ENCODE results near the gene RGS4. TPM values are rescaled to one million over a fixed set of nuclear protein-coding genes. Genes with fewer than 3 reads are reported as not detected.

RGS4 gene
- total and polyA plus RNA-seq, 4 donors: 0.43 to 6.4 (median 1.2) TPM

GRCh38 chr1:163094589-163094988, 25.4 kb downstream of the RGS4 start:
- DNase-seq: no peak
- H3K9ac ChIP-seq (ENCODE audit: insufficient read depth in 1 of 2, low read length in 2 of 2): no peak overlapping the region
- no peaks in the 10 kb centered on the region for H3K27me3 ChIP-seq (ENCODE audit: control insufficient read depth in 3 of 3, insufficient read depth in 3 of 3, low read length in 2 of 3)
- H3K4me3 ChIP-seq: no peak overlapping the region
- TF ChIP-seq, protein P1, sequence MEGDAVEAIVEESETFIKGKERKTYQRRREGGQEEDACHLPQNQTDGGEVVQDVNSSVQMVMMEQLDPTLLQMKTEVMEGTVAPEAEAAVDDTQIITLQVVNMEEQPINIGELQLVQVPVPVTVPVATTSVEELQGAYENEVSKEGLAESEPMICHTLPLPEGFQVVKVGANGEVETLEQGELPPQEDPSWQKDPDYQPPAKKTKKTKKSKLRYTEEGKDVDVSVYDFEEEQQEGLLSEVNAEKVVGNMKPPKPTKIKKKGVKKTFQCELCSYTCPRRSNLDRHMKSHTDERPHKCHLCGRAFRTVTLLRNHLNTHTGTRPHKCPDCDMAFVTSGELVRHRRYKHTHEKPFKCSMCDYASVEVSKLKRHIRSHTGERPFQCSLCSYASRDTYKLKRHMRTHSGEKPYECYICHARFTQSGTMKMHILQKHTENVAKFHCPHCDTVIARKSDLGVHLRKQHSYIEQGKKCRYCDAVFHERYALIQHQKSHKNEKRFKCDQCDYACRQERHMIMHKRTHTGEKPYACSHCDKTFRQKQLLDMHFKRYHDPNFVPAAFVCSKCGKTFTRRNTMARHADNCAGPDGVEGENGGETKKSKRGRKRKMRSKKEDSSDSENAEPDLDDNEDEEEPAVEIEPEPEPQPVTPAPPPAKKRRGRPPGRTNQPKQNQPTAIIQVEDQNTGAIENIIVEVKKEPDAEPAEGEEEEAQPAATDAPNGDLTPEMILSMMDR (IDR thresholded peaks at IDR 0.05; ENCODE audit: control extremely low read depth, extremely low read depth): no peak
- H3K9me3 ChIP-seq (ENCODE audit: control insufficient read depth in 4 of 4, insufficient read depth in 3 of 4, low read length in 3 of 4): no peaks in the 10 kb centered on the region
- ATAC-seq (ENCODE audit: insufficient read depth, low FRiP score): no peak
- WGBS, 2 donors: 65 to 71% methylated on average over 2 of the region's 2 CpGs
- H3K4me1 ChIP-seq (ENCODE audit: control insufficient read depth in 5 of 5, insufficient read depth in 5 of 5, low read length in 5 of 5): no peaks in the 10 kb centered on the region
- no peaks in the 10 kb centered on the region for H3K36me3 ChIP-seq (ENCODE audit: control insufficient read depth in 4 of 4, insufficient read depth in 4 of 4, low read length in 4 of 4)
- H3K27ac ChIP-seq (ENCODE audit: low read depth in 1 of 2, low read length in 1 of 2): no peak overlapping the region

- ATAC-seq (ENCODE audit: insufficient read depth, low FRiP score) (no peak), DNase-seq (no peak)
- Histone ChIP-seq H3K27me3 (ENCODE audit: control insufficient read depth in 3 of 3, insufficient read depth in 3 of 3, low read length in 2 of 3) (no peaks in the 10 kb centered on the region), H3K4me1 (ENCODE audit: control insufficient read depth in 5 of 5, insufficient read depth in 5 of 5, low read length in 5 of 5) (no peaks in the 10 kb centered on the region), H3K9ac (ENCODE audit: insufficient read depth in 1 of 2, low read length in 2 of 2) (no peak overlapping the region), H3K9me3 (ENCODE audit: control insufficient read depth in 4 of 4, insufficient read depth in 3 of 4, low read length in 3 of 4) (no peaks in the 10 kb centered on the region), H3K36me3 (ENCODE audit: control insufficient read depth in 4 of 4, insufficient read depth in 4 of 4, low read length in 4 of 4) (no peaks in the 10 kb centered on the region), H3K27ac (ENCODE audit: low read depth in 1 of 2, low read length in 1 of 2) (no peak overlapping the region), H3K4me3 (no peak overlapping the region)
- WGBS, 2 donors: 87 to 91% methylated on average over 1 of the region's 1 CpG
- TF ChIP-seq, protein P1 (IDR thresholded peaks at IDR 0.05; ENCODE audit: control extremely low read depth, extremely low read depth): no peak
These were observed 26.1 kb downstream of the RGS4 start for GRCh38 chr1:163095213-163095612.

DNA sequence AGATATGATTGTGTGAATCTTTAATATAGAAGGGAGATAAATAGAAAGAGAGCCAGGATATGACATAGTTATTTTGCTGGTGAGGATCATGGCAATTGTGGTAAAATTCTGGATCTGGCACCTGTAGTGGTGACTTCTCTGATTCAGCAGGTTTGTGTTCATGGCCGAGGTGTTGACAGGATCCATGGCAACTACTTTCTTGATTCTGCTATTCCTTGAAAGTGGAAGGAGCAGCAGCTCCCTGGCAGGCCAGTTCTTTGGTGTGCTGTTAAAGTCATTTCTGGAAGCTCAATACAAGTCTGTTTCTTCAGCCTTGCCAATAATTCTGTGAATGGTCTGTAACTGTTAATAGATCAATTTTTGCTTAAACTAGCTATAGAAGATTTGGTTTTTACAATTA, 33.4 kb downstream of the RGS4 start:
- no peak overlapping the region for H3K27ac ChIP-seq (ENCODE audit: low read depth in 1 of 2, low read length in 1 of 2)
- no peak for ATAC-seq (ENCODE audit: insufficient read depth, low FRiP score)
- H3K4me1 ChIP-seq (ENCODE audit: control insufficient read depth in 5 of 5, insufficient read depth in 5 of 5, low read length in 5 of 5): no peaks in the 10 kb centered on the region
- no peaks in the 10 kb centered on the region for H3K9me3 ChIP-seq (ENCODE audit: control insufficient read depth in 4 of 4, insufficient read depth in 3 of 4, low read length in 3 of 4)
- no peaks in the 10 kb centered on the region for H3K36me3 ChIP-seq (ENCODE audit: control insufficient read depth in 4 of 4, insufficient read depth in 4 of 4, low read length in 4 of 4)
- H3K9ac ChIP-seq (ENCODE audit: insufficient read depth in 1 of 2, low read length in 2 of 2): no peak overlapping the region
- TF ChIP-seq, protein P1 (IDR thresholded peaks at IDR 0.05; ENCODE audit: control extremely low read depth, extremely low read depth): no peak
- H3K4me3 ChIP-seq: no peak overlapping the region
- 74 to 85% methylated on average over 1 of the region's 1 CpG for WGBS, 2 donors
- H3K27me3 ChIP-seq (ENCODE audit: control insufficient read depth in 3 of 3, insufficient read depth in 3 of 3, low read length in 2 of 3): no peaks in the 10 kb centered on the region
- DNase-seq: no peak

DNA sequence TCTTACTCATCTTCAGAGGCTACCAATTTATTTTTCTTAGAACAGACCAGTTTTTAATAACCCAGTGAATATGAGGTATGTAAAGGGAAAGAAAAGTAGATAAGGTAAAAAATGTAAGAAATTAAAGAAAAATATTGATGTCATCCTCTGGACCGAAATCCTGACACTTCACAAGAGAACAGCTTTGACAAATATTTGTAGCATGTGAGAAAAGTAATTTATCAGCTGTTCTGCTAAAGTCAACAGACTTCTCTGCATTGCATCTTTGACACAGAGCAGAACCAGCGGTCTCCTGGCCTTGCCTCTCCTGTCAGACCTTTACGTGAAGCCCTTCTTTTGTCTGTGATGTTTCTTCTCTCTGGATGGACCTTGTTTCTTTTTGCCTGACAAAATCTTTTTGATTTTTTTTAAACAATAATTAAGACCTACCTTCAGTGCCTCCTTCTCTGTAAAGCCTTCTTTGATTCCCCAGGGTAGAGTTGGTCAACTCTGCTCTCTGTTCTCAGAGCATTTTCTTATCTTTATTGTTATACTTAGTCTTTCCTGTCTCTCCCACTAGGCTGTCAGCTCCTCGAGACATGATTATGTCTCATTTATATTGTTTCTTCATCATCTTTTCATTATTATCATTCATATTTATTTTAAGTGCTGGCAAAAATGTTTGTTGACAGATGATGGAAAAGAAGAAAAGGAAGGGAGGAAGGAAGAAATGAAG, 35.4 kb downstream of the RGS4 start:
- no peak overlapping the region for H3K4me3 ChIP-seq
- no peak overlapping the region for H3K9ac ChIP-seq (ENCODE audit: insufficient read depth in 1 of 2, low read length in 2 of 2)
- WGBS, 2 donors: 54 to 63% methylated on average over 4 of the region's 4 CpGs
- peaks cover 0 to 3% (median 0%) of the 10 kb centered on the region in 4 donors for H3K9me3 ChIP-seq (ENCODE audit: control insufficient read depth in 4 of 4, insufficient read depth in 3 of 4, low read length in 3 of 4)
- TF ChIP-seq, protein P1 (IDR thresholded peaks at IDR 0.05; ENCODE audit: control extremely low read depth, extremely low read depth): no peak
- H3K4me1 ChIP-seq (ENCODE audit: control insufficient read depth in 5 of 5, insufficient read depth in 5 of 5, low read length in 5 of 5): no peaks in the 10 kb centered on the region
- no peak for ATAC-seq (ENCODE audit: insufficient read depth, low FRiP score)
- no peaks in the 10 kb centered on the region for H3K36me3 ChIP-seq (ENCODE audit: control insufficient read depth in 4 of 4, insufficient read depth in 4 of 4, low read length in 4 of 4)
- DNase-seq: no peak
- no peaks in the 10 kb centered on the region for H3K27me3 ChIP-seq (ENCODE audit: control insufficient read depth in 3 of 3, insufficient read depth in 3 of 3, low read length in 2 of 3)
- H3K27ac ChIP-seq (ENCODE audit: low read depth in 1 of 2, low read length in 1 of 2): no peak overlapping the region

Measured in lung (tissue), 12 donors.